GM19238 (cell line): ENCODE data around the gene CELSR2.

Experiments used
- DNase-seq: peaks from one replicate; pipeline ENCODE4 v3.0.0; 2011; ENCODE audit warnings: low spot score; ENCODE audit not compliant: insufficient read length

Gene CELSR2

DNA sequence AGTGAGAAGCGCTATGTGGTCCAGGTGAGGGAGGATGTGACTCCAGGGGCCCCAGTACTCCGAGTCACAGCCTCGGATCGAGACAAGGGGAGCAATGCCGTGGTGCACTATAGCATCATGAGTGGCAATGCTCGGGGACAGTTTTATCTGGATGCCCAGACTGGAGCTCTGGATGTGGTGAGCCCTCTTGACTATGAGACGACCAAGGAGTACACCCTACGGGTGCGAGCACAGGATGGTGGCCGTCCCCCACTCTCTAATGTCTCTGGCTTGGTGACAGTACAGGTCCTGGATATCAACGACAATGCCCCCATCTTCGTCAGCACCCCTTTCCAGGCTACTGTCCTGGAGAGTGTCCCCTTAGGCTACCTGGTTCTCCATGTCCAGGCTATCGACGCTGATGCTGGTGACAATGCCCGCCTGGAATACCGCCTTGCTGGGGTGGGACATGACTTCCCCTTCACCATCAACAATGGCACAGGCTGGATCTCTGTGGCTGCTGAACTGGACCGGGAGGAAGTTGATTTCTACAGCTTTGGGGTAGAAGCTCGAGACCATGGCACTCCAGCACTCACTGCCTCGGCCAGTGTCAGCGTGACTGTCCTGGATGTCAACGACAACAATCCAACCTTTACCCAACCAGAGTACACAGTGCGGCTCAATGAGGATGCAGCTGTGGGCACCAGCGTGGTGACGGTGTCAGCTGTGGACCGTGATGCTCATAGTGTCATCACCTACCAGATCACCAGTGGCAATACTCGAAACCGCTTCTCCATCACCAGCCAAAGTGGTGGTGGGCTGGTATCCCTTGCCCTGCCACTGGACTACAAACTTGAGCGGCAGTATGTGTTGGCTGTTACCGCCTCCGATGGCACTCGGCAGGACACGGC, 2.2 kb downstream of the CELSR2 start:
- DNase-seq: no peak

DNA sequence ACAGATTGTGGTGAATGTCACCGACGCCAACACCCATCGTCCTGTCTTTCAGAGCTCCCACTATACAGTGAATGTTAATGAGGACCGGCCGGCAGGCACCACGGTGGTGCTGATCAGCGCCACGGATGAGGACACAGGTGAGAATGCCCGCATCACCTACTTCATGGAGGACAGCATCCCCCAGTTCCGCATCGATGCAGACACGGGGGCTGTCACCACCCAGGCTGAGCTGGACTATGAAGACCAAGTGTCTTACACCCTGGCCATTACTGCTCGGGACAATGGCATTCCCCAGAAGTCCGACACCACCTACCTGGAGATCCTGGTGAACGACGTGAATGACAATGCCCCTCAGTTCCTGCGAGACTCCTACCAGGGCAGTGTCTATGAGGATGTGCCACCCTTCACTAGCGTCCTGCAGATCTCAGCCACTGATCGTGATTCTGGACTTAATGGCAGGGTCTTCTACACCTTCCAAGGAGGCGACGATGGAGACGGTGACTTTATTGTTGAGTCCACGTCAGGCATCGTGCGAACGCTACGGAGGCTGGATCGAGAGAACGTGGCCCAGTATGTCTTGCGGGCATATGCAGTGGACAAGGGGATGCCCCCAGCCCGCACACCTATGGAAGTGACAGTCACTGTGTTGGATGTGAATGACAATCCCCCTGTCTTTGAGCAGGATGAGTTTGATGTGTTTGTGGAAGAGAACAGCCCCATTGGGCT, 3.0 kb downstream of the CELSR2 start:
- no peak for DNase-seq

DNA sequence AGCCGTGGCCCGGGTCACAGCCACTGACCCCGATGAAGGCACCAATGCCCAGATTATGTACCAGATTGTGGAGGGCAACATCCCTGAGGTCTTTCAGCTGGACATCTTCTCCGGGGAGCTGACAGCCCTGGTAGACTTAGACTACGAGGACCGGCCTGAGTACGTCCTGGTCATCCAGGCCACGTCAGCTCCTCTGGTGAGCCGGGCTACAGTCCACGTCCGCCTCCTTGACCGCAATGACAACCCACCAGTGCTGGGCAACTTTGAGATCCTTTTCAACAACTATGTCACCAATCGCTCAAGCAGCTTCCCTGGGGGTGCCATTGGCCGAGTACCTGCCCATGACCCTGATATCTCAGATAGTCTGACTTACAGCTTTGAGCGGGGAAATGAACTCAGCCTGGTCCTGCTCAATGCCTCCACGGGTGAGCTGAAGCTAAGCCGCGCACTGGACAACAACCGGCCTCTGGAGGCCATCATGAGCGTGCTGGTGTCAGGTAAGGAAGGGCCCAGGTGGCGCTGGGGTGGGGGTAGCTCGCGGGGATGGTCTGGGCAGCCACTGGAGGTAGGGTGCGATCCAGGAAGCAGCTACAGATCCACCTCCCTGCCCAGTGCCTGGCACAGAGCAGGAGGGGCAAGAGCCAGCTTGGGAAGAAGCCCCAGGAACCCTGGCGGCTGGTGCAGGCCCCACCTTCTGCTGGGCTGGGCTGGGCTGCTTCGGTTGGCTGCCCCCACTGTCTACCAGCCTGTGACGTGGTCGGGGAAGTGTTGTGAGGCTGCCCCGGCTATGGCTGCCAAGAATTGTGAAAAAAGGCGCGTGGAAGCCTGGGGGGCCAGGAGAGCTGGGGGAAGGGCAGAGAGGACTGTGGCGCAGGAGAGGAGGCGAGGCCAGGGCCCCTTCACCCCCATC, 3.8 kb downstream of the CELSR2 start:
- DNase-seq: no peak

DNA sequence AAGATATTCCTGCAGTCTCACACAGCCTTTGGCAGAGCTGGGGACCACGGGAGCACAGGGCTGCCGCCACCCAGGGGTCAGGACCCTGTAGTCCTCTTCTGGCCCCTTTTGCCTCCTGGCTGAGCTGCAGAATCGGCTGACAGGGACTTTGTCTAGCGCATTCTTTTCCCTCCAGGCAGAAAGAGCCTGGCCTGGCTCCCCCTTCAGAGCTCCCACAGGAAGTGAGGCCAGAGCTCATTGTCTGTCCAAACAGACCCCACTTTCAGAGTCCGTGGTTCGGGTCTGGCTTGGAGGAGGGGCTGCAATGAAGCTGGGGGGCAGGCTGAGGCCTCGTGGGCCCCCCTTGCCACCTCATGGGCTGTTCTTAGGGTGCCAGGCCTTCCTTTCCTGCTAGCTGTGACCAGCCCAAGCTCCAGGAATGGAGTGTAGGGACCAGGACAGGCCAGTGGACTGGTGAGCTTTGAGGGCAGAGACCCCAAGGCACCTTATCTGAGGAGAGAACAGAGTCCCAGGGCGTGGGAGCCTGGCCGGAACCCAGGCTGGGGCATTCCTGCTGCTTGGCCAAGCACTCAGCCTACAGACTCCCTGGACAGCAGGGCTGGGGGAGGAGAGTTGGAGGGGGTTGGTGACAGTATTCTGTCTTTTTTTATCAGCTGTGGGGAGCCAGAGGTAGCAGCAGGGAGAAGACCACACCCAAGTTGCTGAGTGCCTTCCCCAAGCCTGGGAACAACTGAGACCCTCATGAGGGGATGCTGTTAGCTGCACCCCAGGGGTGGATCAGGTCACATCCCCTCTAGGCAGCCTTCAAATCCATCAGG, 4.7 kb downstream of the CELSR2 start:
- no peak for DNase-seq

DNA sequence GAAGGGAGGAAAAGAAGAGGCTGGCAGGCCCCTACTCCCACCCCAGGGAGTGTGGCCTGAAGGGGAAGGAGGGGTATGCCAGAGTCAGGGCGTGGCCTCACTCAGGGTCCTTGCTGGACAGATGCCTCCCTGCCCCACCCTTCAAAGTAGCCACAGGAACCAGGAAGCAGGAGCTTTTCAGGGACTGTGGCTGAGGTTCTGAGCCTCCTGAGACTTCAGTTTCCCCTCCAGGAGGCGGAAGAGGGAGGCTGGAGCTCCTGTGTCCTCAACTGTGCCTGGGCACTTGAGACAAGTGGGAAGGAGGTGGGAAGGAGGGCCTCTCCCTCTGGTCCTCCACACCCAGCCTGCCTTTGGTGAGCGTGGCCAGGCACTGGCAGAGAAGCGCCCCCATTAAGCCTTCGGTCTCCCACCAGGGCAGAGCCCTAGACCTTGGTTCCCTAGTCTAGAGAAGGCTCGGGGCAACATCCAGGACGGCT, 5.3 kb downstream of the CELSR2 start:
- DNase-seq: no peak

DNA sequence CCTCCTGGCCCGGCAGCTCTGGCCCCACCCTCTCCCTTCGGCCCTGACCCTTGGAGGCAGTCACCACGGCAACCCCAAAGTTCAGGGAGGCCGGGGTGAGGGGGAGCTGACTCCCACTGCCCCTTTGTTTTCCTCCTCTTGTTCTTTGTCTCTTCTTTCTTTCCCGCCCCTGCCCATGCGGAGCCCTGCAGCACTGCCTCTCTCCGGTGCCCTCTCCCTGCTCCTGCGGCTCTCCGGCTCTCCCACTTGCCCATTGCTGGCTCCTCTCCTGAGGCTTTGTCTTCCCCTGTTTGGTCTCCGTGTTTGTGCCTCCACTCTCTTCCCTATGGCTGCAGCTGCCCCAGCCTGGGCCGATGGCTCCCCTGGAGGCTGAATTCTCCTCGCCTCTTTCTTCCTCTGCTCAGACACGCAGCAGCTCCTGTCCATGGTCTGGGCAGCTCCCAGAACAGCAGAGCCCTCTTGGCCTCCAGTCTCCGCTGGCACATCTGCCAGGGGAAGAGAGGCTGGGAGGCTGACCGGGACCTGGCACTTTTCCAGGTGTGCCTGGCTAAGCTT, 5.8 kb downstream of the CELSR2 start:
- DNase-seq: no peak

DNA sequence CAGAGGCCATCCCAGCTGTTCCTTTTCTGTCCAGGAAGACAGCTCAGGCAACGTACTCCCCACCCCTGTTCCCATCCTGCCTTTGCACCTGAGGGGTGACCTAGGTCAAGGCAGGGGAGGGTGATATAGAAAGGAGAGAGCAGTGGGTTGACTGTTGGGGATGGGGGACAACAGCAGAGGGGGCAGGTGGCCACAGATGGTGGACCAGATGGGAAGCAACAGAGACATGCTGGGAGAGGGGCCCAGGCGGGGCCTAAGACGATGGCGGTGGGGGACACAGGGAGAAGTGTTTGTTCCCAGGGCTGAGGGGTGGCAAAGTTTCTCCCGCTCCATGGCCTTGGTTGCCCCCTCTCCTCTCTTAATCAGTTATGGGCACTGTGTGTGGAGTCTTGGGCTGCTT, 6.3 kb downstream of the CELSR2 start:
- no peak for DNase-seq

DNA sequence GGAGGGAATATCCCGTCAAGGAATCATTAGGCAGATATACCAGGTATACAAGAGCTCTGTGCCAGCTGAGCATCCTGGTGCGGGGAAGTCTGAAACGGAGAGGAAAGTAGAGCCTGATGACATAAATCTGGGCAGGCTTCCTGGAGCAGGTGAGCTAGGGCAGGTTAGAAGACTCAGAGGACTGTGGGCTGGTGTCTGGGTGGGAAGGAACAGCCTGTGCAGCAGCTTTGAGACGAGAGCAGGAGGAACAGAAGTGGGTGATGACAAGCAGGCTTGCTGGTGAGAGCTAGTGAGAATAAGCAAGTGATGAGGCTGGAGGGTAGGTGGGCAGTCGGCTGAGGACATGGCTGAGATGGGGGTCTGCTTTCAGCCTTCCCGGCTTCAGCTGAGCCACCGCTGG, 6.7 kb downstream of the CELSR2 start:
- no peak for DNase-seq

DNA sequence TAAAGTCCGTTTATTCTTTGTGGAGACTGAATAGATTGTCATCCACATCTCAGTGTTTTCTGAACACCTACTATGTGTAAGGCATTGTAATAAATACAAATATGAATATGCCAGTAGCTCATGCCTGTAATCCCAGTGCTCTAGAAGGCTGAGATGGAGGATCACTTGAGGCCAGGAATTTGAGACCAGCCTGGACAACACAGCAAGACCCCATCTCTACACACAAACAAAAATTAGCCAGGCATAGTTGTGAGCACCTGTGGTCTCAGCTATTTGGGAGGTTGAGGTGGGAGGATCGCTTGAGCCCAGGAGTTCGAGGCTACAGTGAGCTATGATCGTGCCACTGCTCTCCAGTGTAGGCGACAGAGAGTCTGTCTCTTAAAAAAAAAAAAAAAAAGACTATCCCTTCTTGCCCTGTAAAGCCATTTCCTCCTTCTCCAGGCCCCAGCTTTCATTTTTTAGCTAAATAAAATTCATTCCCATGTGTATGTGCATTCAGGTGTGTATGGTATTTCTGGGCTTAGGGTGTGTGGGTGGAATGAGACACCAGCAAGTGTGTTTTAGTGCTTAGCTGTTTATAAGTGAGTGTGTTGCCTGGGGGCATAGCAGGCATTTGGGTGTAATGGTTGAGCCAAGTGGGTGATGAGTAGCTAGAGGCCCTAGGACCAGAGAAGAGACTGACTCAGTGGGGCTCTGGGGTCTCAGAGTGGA, 7.8 kb downstream of the CELSR2 start:
- DNase-seq: no peak

DNA sequence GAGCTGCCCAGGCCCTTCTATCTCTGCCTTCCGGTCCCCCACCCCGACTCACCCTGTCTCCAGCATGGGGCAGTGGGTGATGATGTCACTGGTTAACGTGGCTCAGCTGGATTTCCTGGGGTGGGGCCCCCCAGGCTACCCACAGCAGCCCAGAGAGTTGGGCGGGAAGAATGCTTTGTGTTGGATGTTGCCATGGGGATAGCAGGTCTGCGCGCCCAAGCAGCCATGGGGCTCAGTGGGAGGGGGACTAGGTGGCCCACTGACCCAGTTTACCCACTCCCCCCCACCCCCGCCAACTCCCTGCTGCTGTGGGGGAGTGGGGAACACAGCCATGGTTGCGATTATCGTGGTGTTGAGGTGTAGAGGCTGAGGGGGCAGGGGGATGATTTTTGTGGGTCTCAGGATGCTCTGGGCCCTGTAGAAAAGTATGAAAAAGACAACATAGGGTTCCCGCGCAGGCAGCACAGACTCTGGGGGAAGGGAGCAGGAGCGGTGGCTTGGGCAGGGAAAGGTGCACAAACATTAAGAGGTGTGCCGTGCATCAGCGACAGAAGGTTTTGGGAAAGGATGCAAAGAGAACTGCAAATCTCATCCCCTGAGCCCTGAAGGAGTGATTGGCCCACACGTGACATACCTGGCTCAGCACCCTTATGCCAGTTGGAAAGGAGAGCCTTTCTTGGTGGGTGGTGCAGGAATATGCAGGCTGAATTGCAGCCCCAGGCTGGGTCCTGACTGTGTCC, 8.5 kb downstream of the CELSR2 start:
- DNase-seq: no peak

DNA sequence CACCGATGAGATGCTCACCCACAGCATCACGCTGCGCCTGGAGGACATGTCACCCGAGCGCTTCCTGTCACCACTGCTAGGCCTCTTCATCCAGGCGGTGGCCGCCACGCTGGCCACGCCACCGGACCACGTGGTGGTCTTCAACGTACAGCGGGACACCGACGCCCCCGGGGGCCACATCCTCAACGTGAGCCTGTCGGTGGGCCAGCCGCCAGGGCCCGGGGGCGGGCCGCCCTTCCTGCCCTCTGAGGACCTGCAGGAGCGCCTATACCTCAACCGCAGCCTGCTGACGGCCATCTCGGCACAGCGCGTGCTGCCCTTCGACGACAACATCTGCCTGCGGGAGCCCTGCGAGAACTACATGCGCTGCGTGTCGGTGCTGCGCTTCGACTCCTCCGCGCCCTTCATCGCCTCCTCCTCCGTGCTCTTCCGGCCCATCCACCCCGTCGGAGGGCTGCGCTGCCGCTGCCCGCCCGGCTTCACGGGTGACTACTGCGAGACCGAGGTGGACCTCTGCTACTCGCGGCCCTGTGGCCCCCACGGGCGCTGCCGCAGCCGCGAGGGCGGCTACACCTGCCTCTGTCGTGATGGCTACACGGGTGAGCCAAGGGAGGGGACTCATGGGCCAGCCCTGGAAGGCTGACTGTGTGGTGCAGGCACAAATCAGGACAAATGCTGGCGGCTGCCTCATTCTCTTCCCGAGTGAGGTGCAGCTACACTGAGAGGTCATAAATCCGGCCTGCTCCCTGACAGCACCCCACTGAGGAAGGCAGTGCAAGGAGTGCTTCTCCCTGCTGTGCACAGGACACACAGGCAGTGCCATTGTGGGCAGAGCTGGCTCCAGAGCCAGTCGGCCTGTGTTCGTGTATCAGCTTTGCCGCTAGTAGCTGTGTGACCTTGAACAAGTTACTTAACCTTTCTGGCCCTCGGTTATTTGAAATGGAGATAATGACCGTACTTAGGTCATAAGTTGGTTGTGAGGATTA, 9.4 kb downstream of the CELSR2 start:
- no peak for DNase-seq

DNA sequence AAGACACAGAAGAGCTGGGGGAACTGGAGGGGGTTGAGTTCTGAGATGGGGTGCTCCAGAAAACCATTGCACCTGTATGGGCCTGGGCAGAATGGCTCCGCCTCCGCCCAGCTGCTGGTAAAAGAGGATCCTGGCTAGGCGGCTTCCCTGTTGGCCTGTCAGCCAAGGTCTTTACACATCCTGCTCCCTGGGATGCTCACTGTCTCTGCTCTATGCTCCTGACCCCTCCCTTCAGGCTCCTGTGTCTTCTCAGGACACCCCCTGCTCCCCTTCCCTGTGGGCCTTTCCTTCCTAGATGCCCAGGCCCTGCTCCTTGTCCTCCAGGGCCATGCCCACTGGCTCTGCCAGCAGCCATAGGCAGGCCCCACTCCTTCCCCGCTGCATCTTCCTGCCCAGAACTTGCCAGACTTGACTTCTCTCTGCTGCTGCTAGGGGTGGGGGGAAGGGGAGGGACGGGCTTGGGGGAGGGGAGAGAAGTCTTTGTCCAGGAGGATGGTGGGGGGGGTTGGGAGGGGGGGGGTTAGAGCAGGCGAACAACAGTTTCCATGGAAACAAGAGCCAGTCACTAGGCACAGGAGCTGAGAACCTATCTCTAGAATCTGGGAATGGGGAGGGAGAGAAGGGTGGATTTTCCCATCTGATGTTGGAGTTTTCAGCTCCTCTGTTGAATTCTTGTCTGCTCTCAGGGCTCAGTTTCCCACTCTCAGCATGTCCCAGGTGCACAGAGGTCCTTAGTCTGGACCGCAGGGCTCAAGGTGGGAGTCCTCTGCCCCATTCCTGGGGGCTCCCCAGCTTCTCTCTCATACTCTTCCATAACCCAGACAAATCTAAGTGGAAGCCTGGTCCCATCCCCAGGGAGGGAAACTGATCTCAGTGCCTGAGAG, 10.6 kb downstream of the CELSR2 start:
- DNase-seq: no peak

DNA sequence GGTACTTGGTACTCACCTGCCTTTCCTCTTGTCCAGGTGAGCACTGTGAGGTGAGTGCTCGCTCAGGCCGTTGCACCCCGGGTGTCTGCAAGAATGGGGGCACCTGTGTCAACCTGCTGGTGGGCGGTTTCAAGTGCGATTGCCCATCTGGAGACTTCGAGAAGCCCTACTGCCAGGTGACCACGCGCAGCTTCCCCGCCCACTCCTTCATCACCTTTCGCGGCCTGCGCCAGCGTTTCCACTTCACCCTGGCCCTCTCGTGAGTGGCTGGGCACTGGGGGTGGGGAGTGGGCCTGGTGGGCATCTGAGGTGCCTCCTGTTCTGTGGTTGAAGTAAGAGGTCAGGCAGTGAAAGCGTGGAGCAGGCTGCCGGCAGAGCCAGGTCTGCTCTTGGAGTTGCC, 11.7 kb downstream of the CELSR2 start:
- no peak for DNase-seq

DNA sequence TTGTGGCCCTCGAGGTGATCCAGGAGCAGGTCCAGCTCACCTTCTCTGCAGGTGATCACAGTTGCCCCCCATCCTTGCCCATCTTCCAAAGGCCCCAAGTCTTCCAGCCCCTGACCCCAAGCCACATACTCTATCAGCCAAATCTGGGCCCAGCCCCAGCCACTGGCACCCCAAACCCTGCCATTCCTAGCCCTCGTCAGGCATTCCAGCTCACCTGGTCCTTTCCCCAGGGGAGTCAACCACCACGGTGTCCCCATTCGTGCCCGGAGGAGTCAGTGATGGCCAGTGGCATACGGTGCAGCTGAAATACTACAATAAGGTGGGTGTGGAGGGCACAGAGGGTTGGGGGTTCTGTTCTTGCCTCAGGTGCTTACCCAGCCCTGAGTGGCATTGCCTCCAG, 12.2 kb downstream of the CELSR2 start:
- DNase-seq: no peak

DNA sequence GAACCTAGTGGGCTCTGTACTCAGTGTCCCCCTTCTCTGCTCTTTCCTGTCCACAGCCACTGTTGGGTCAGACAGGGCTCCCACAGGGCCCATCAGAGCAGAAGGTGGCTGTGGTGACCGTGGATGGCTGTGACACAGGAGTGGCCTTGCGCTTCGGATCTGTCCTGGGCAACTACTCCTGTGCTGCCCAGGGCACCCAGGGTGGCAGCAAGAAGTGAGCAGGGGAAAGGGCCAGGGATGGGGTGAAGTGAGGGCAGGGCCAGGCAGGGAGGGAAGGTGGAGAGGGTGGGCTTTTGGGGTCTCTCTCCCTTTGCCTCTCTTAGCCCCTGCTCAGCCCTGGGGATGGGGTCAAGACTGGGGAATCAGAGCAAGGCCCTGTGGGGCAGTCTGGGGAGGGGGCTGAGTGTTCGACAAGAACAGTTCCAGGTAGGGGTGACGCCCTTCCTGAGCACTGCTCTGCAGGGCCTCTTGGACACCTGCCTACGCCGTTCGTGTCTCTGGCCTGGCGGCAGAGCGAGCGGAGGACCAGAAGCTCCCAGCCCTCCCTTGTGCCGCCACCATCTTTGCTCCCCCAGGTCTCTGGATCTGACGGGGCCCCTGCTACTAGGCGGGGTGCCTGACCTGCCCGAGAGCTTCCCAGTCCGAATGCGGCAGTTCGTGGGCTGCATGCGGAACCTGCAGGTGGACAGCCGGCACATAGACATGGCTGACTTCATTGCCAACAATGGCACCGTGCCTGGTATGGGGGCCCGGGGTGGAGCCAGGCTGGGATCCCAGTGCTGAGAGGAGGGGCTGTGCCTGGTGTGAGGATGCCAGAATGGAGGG, 13.1 kb downstream of the CELSR2 start:
- no peak for DNase-seq

DNA sequence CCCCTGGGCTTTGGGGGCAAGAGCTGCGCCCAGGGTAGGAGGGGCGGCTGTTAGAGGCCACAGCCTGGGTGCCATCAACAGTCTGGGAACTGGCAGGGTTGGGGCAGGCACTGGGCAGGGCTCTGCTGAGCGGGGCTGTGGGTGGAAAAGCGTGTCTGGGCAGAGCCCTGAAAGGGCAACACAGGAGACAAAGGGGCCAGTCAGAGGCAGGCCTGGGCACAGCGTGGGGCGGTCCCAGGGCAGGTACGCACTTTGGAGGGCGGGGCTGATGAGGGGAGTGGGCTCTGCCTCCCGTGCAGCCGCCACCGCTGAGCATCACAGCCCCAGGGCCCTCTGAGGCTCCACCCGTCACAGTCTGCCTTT, 13.9 kb downstream of the CELSR2 start:
- no peak for DNase-seq
